HCT116 (cell line): ENCODE measurements around the gene ORC2. TPM values are rescaled to one million over a fixed set of nuclear protein-coding genes. Genes with fewer than 3 reads are reported as not detected.

Source experiments
- ATAC-seq: fragments of 200-7000 bp; cut with Tn5 transposase; 2 replicates; pipeline ENCODE4 v1.9.1; 2020; ENCODE audit warnings: mild to moderate bottlenecking, moderate library complexity
- BruUV-seq: library from RNA; stranded (reverse); fragments of 400-500 nt; replicated peaks from 2 replicates; lab custom pipeline; 2021; lab: Mats Ljungman, UMichigan
- CTCF ChIA-PET: fragments of 300-600 bp; sonication (Branson Sonifier 250); formaldehyde crosslinking; loops from one replicate; lab custom pipeline; 2021; ENCODE audit warnings: antibody characterized with exemption; lab: Charles Lee
- POLR2A ChIA-PET: fragments of 300-600, 350-600 bp; sonication (Branson Sonifier 250); formaldehyde crosslinking; loops from one replicate; lab custom pipeline; 2021; ENCODE audit warnings: antibody characterized with exemption; lab: Charles Lee
- RAD21 ChIA-PET, 2 experiments: fragments of 300-600 bp; sonication (Branson Sonifier 250); formaldehyde crosslinking; loops; one replicate each; lab custom pipeline; 2023; ENCODE audit warnings: low total read pairs in 2 of 2; ENCODE audit not compliant: uncharacterized antibody in 2 of 2, unreplicated experiment in 2 of 2, low non-redundant PET in 1 of 2; lab: Charles Lee
- DNase-seq: peaks from one replicate; pipeline ENCODE4 v3.0.0-alpha.2; 2010; ENCODE audit warnings: low read depth, low spot score
- H2AFZ ChIP-seq: fragments of 200-600 bp; shearing (Covaris generic), sonication (generic); 2 replicates; pipeline ENCODE4 v1.6.1; 2017; ENCODE audit warnings: low read depth, mixed run types, mixed read lengths, antibody characterized with exemption, low read length; ENCODE audit not compliant: poor library complexity, severe bottlenecking
- H3K27ac ChIP-seq: 2 replicates; pipeline ENCODE4 v1.5.1; 2012; ENCODE audit warnings: low read depth, low read length
- H3K27me3 ChIP-seq: fragments of 200-600 bp; sonication (generic); 2 replicates; pipeline ENCODE4 v1.6.1; 2016; ENCODE audit warnings: mixed run types, low read length, mixed read lengths; ENCODE audit not compliant: insufficient read depth
- H3K36me3 ChIP-seq, 2 experiments: fragments of 200-500 bp in 1 of 2; fragments of 200-600 bp in 1 of 2; sonication (Bioruptor generic) in 1 of 2; sonication (generic) in 1 of 2; 2 replicates each; pipeline versions ENCODE4 v1.5.1 to v1.6.1; 2014 to 2016; ENCODE audit warnings: low read length in 2 of 2, inconsistent platforms in 1 of 2, mixed read lengths in 1 of 2, mixed run types in 1 of 2; ENCODE audit not compliant: insufficient read depth in 2 of 2, control insufficient read depth in 1 of 2
- H3K4me1 ChIP-seq, 2 experiments: fragments of 200-600 bp in 1 of 2; sonication (generic) in 1 of 2; 2 replicates each; pipeline versions ENCODE4 v1.5.1 to v1.6.1; 2012 to 2017; ENCODE audit warnings: low read length in 2 of 2, inconsistent platforms in 1 of 2, mild to moderate bottlenecking in 1 of 2, mixed read lengths in 1 of 2, mixed run types in 1 of 2, moderate library complexity in 1 of 2; ENCODE audit not compliant: insufficient read depth in 2 of 2, control insufficient read depth in 1 of 2
- H3K4me2 ChIP-seq: fragments of 200-600 bp; sonication (generic); 2 replicates; pipeline ENCODE4 v1.6.1; 2017; ENCODE audit warnings: mixed run types, low read length, mixed read lengths
- H3K4me3 ChIP-seq, 2 experiments: fragments of 200-600 bp in 1 of 2; sonication (generic) in 1 of 2; replicated peaks in 1 of 2; 2 replicates each; pipeline ENCODE4 v1.5.1; 2011 to 2016; ENCODE audit warnings: low read length in 2 of 2, control low read depth in 1 of 2, low read depth in 1 of 2, mild to moderate bottlenecking in 1 of 2, mixed read lengths in 1 of 2, mixed run types in 1 of 2
- H3K79me2 ChIP-seq: fragments of 200-600 bp; sonication (generic); 2 replicates; pipeline ENCODE4 v1.6.1; 2017; ENCODE audit warnings: mild to moderate bottlenecking, mixed run types, low read length, moderate library complexity, mixed read lengths; ENCODE audit not compliant: insufficient read depth
- H3K9ac ChIP-seq: fragments of 200-600 bp; sonication (generic); 2 replicates; pipeline ENCODE4 v1.6.1; 2016; ENCODE audit warnings: low read length, mixed read lengths
- H3K9me2 ChIP-seq: fragments of 200-600 bp; sonication (generic), shearing (Covaris generic); 2 replicates; pipeline ENCODE4 v1.6.1; 2017; ENCODE audit warnings: mixed run types, mild to moderate bottlenecking, moderate library complexity; ENCODE audit not compliant: insufficient read depth
- H3K9me3 ChIP-seq, 2 experiments: fragments of 200-500 bp in 1 of 2; fragments of 200-600 bp in 1 of 2; sonication (Bioruptor generic) in 1 of 2; sonication (generic) in 1 of 2; 2 replicates each; pipeline ENCODE4 v1.6.1; 2014 to 2017; ENCODE audit warnings: low read length in 2 of 2, mixed read lengths in 2 of 2, inconsistent platforms in 1 of 2, low read depth in 1 of 2, mild to moderate bottlenecking in 1 of 2, mixed run types in 1 of 2, moderate library complexity in 1 of 2; ENCODE audit not compliant: control insufficient read depth in 1 of 2, insufficient read depth in 1 of 2
- H4K20me1 ChIP-seq: fragments of 200-600 bp; sonication (generic), shearing (Covaris generic); 2 replicates; pipeline ENCODE4 v1.6.1; 2017; ENCODE audit warnings: mixed run types, mild to moderate bottlenecking, moderate library complexity; ENCODE audit not compliant: insufficient read depth
- ATF3 ChIP-seq: IDR thresholded peaks from 2 replicates; pipeline ENCODE4 v1.6.1; 2012
- CBX3 ChIP-seq: IDR thresholded peaks from 2 replicates; pipeline ENCODE4 v1.6.1; 2012; ENCODE audit warnings: low read depth
- CEBPB ChIP-seq: IDR thresholded peaks from 2 replicates; pipeline ENCODE4 v1.6.1; 2012; ENCODE audit warnings: low read depth
- EGR1 ChIP-seq: IDR thresholded peaks from 2 replicates; pipeline ENCODE4 v1.6.1; 2012; ENCODE audit warnings: low read depth
- ELF1 ChIP-seq: IDR thresholded peaks from 2 replicates; pipeline ENCODE4 v1.6.1; 2012; ENCODE audit warnings: low read depth, borderline replicate concordance
- EZH2 ChIP-seq: fragments of 200-600 bp; sonication (generic); IDR thresholded peaks from 2 replicates; pipeline ENCODE4 v1.6.1; 2017; ENCODE audit warnings: antibody characterized with exemption, mixed run types
- EZH2phosphoT487 ChIP-seq: fragments of 200-600 bp; IDR thresholded peaks from 2 replicates; pipeline ENCODE4 v1.6.1; 2018; ENCODE audit warnings: antibody characterized with exemption, borderline replicate concordance
- JUND ChIP-seq: IDR thresholded peaks from 2 replicates; pipeline ENCODE4 v1.6.1; 2012
- POLR2AphosphoS5 ChIP-seq: IDR thresholded peaks from 2 replicates; pipeline ENCODE4 v1.6.1; 2011; ENCODE audit warnings: mild to moderate bottlenecking, low read depth, low read length, moderate library complexity
- RAD21 ChIP-seq: IDR thresholded peaks from 2 replicates; pipeline ENCODE4 v1.6.1; 2012; ENCODE audit warnings: low read depth, mild to moderate bottlenecking
- SIN3A ChIP-seq: IDR thresholded peaks from 2 replicates; pipeline ENCODE4 v1.6.1; 2012; ENCODE audit warnings: low read depth
- SP1 ChIP-seq: IDR thresholded peaks from 2 replicates; pipeline ENCODE4 v1.6.1; 2012; ENCODE audit warnings: low read depth
- SRF ChIP-seq: IDR thresholded peaks from 2 replicates; pipeline ENCODE4 v1.6.1; 2012; ENCODE audit warnings: low read depth
- YY1 ChIP-seq: IDR thresholded peaks from 2 replicates; pipeline ENCODE4 v1.6.1; 2011; ENCODE audit warnings: low read length, low read depth, moderate library complexity, mild to moderate bottlenecking; ENCODE audit not compliant: insufficient replicate concordance; ENCODE audit errors: extremely low read depth
- ZNF274 ChIP-seq: fragments of 200-500 bp; sonication (Bioruptor generic); IDR thresholded peaks from 2 replicates; pipeline ENCODE4 v1.6.1; 2014; ENCODE audit warnings: mild to moderate bottlenecking, low read depth, low read length, inconsistent platforms
- intact Hi-C: fragments of 100-400 bp; cut with micrococcal nuclease; formaldehyde crosslinking; loops from 2 replicates; pipeline ENCODE4 v1.10.0; 2022
- total RNA-seq: library from RNA; stranded (reverse); gene quantifications from one replicate; pipeline ENCODE4 v1.2.1, GENCODE V29; 2021; ENCODE audit not compliant: unreplicated experiment
- TF ChIP-seq, protein P1 (sequence below), 3 experiments: fragments of 200-600 bp in 1 of 3; sonication (generic) in 1 of 3; IDR thresholded peaks in 2 of 3; conservative IDR thresholded peaks in 1 of 3; 2 replicates each; pipeline ENCODE4 v1.5.1; 2012 to 2017; ENCODE audit warnings: low read depth in 2 of 3, low read length in 2 of 3, antibody characterized with exemption in 1 of 3, borderline replicate concordance in 1 of 3, control low read depth in 1 of 3, mild to moderate bottlenecking in 1 of 3, mixed read lengths in 1 of 3, mixed run types in 1 of 3, moderate library complexity in 1 of 3; ENCODE audit not compliant: insufficient read depth in 1 of 3
- TF ChIP-seq, protein P2 (sequence below): IDR thresholded peaks from 2 replicates; pipeline ENCODE4 v1.6.1; 2012

Gene ORC2
- total RNA-seq, 1 experiment from 2014 or later: 51.9 TPM

DNA sequence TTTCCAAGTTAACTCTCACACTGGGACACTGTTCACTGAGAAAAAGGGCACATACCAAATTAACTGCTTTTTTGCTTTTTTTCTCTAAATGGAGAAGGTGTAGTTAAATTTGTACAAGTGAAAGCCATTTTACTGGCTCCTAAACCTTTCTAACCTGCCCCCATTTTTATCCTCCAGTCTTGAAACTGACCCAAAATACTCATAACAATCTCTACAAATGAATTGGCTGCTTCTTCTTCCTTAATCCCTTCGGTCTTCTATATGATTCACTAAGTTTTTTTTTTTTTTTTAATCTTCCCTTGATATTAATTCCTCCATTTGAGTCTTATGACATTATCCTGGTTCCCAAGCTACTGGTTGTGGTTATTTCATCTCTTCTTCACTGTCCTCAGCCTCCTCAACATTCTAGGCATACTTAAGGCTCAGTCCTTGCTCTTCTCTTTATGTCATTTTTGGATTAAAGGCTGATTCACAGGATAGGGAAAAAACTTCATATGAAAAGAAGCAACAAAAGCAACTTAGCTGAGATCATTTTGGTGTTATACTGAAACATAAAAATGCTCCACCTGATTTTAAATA, 19.8 kb downstream of the ORC2 start:
- H3K36me3 ChIP-seq: peaks cover 32 to 36% of the 10 kb centered on the region in 2 experiments; a peak in 3 of 4 replicates
- H3K9me3 ChIP-seq: no peaks in the 10 kb centered on the region
- no peaks in the 10 kb centered on the region; the same call in 1 of the 2 replicates for H4K20me1 ChIP-seq
- ATAC-seq: no peak
- peak overlapping the region; percentile 80; the same call in 1 of the 2 replicates for H3K4me2 ChIP-seq
- no peak for DNase-seq
- no peak overlapping the region for H3K4me3 ChIP-seq
- H3K4me1 ChIP-seq: peaks cover 25 to 35% of the 10 kb centered on the region in 2 experiments
- TF ChIP-seq YY1 (no peak), SRF (no peak), ZNF274 (no peak), SIN3A (no peak)
- TF ChIP-seq, protein P1, sequence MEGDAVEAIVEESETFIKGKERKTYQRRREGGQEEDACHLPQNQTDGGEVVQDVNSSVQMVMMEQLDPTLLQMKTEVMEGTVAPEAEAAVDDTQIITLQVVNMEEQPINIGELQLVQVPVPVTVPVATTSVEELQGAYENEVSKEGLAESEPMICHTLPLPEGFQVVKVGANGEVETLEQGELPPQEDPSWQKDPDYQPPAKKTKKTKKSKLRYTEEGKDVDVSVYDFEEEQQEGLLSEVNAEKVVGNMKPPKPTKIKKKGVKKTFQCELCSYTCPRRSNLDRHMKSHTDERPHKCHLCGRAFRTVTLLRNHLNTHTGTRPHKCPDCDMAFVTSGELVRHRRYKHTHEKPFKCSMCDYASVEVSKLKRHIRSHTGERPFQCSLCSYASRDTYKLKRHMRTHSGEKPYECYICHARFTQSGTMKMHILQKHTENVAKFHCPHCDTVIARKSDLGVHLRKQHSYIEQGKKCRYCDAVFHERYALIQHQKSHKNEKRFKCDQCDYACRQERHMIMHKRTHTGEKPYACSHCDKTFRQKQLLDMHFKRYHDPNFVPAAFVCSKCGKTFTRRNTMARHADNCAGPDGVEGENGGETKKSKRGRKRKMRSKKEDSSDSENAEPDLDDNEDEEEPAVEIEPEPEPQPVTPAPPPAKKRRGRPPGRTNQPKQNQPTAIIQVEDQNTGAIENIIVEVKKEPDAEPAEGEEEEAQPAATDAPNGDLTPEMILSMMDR (IDR thresholded peaks at IDR 0.05 in 2 of 3, conservative IDR thresholded peaks at IDR 0.05 in 1 of 3; ENCODE audit: borderline replicate concordance in 1 of 3, insufficient read depth in 1 of 3, low read depth in 2 of 3, low read length in 2 of 3): no peak
- no TSS peak for BruUV-seq
- no peak overlapping the region for H2AFZ ChIP-seq
- ChIA-PET RAD21 (no interaction called here), POLR2A (no interaction called here), CTCF (no interaction called here)
- H3K79me2 ChIP-seq: 0 out of 2 replicates have a peak, but pooled peaks cover 3% of the 10 kb centered on the region
- no peaks in the 10 kb centered on the region for H3K27me3 ChIP-seq
- H3K9ac ChIP-seq: no peak overlapping the region
- intact Hi-C loops: loop anchor here (1.0 to 10.0 kb wide), 2 partner anchors 126 to 211 kb away; no protein-coding TSS in a partner anchor
- peak overlapping the region; percentile 77; the same call in 1 of the 2 replicates for H3K27ac ChIP-seq
- H3K9me2 ChIP-seq: no peaks in the 10 kb centered on the region

GRCh38 chr2:200939832-200940231, 23.6 kb downstream of the ORC2 start:
- POLR2A ChIA-PET: no interaction called here
- peaks cover 37 to 60% of the 10 kb centered on the region in 2 experiments; a peak in 3 of 4 replicates for H3K36me3 ChIP-seq
- ATAC-seq (no peak), DNase-seq (no peak)
- H3K79me2 ChIP-seq: 0 out of 2 replicates have a peak, but pooled peaks cover 3% of the 10 kb centered on the region
- H3K4me3 ChIP-seq: no peak overlapping the region
- intact Hi-C loops: loop anchor here (10.0 kb wide), 1 partner anchor 215 kb away; no protein-coding TSS in a partner anchor
- no peaks in the 10 kb centered on the region for H3K9me3 ChIP-seq
- no peaks in the 10 kb centered on the region; the same call in 1 of the 2 replicates for H4K20me1 ChIP-seq
- no peak overlapping the region for H3K27ac ChIP-seq
- H3K9ac ChIP-seq: no peak overlapping the region
- CTCF ChIA-PET: no interaction called here
- no TSS peak for BruUV-seq
- peaks cover 12 to 13% of the 10 kb centered on the region in 2 experiments for H3K4me1 ChIP-seq
- no peaks in the 10 kb centered on the region for H3K27me3 ChIP-seq
- H3K4me2 ChIP-seq: no peak overlapping the region
- RAD21 ChIA-PET: no interaction called here
- H3K9me2 ChIP-seq: no peaks in the 10 kb centered on the region
- no peak overlapping the region for H2AFZ ChIP-seq
- TF ChIP-seq EGR1 (no peak), EZH2phosphoT487 (no peak), JUND (no peak), ATF3 (no peak), ELF1 (no peak), RAD21 (no peak), ZNF274 (no peak), YY1 (no peak), SRF (no peak), CEBPB (no peak), SP1 (no peak), SIN3A (no peak), CBX3 (no peak), EZH2 (no peak), POLR2AphosphoS5 (no peak)
- TF ChIP-seq, protein P2, sequence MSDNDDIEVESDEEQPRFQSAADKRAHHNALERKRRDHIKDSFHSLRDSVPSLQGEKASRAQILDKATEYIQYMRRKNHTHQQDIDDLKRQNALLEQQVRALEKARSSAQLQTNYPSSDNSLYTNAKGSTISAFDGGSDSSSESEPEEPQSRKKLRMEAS: no peak
